HEK293T (cell line): ENCODE results near the gene AMPD3.

Source experiments
- CTCF ChIA-PET: fragments of 350-600 bp; formaldehyde crosslinking; extraction: SDS; loops from one replicate; lab custom pipeline; 2021; ENCODE audit warnings: antibody characterized with exemption, inconsistent platforms; lab: Yijun Ruan, JAX
- POLR2A ChIA-PET: fragments of 350-600 bp; formaldehyde crosslinking; extraction: SDS; loops from one replicate; lab custom pipeline; 2020; ENCODE audit warnings: antibody characterized with exemption, inconsistent platforms; lab: Yijun Ruan, JAX
- DNase-seq: peaks from one replicate; pipeline ENCODE4 v3.0.0; 2012; ENCODE audit warnings: mixed read lengths; ENCODE audit errors: extremely low spot score
- ARNT ChIP-seq: fragments of 450-650 bp; IDR thresholded peaks from 2 replicates; pipeline ENCODE4 v1.6.1; 2017; ENCODE audit warnings: mild to moderate bottlenecking
- BHLHE40 ChIP-seq: fragments of 450-650 bp; IDR thresholded peaks from 2 replicates; pipeline ENCODE4 v1.6.1; 2016; ENCODE audit warnings: mild to moderate bottlenecking, moderate library complexity, borderline replicate concordance
- CTBP1 ChIP-seq: fragments of 450-650 bp; IDR thresholded peaks from 2 replicates; pipeline ENCODE4 v1.6.1; 2016; ENCODE audit warnings: borderline replicate concordance
- ELF4 ChIP-seq: fragments of 450-650 bp; IDR thresholded peaks from 2 replicates; pipeline ENCODE4 v1.6.1; 2017; ENCODE audit warnings: antibody characterized with exemption
- FOXA1 ChIP-seq: fragments of 450-650 bp; IDR thresholded peaks from 2 replicates; pipeline ENCODE4 v1.6.1; 2016; ENCODE audit warnings: mild to moderate bottlenecking
- FOXK2 ChIP-seq: fragments of 450-650 bp; IDR thresholded peaks from 2 replicates; pipeline ENCODE4 v1.6.1; 2016; ENCODE audit warnings: mild to moderate bottlenecking
- FOXM1 ChIP-seq: fragments of 450-650 bp; IDR thresholded peaks from 2 replicates; pipeline ENCODE4 v1.6.1; 2017; ENCODE audit warnings: mild to moderate bottlenecking, borderline replicate concordance
- HDGF ChIP-seq: fragments of 450-650 bp; IDR thresholded peaks from 2 replicates; pipeline ENCODE4 v1.6.1; 2017; ENCODE audit warnings: antibody characterized with exemption, borderline replicate concordance
- L3MBTL2 ChIP-seq: fragments of 450-650 bp; conservative IDR thresholded peaks from 2 replicates; pipeline ENCODE4 v1.6.1; 2016; ENCODE audit warnings: mild to moderate bottlenecking
- LEF1 ChIP-seq: fragments of 450-650 bp; IDR thresholded peaks from 2 replicates; pipeline ENCODE4 v1.6.1; 2017; ENCODE audit warnings: mild to moderate bottlenecking, borderline replicate concordance
- NFRKB ChIP-seq: fragments of 450-650 bp; IDR thresholded peaks from 2 replicates; pipeline ENCODE4 v1.6.1; 2016; ENCODE audit warnings: mild to moderate bottlenecking, moderate library complexity
- PKNOX1 ChIP-seq: fragments of 450-650 bp; IDR thresholded peaks from 2 replicates; pipeline ENCODE4 v1.6.1; 2016
- SP1 ChIP-seq: fragments of 450-650 bp; IDR thresholded peaks from 2 replicates; pipeline ENCODE4 v1.6.1; 2017
- SUZ12 ChIP-seq: fragments of 450-650 bp; IDR thresholded peaks from 2 replicates; pipeline ENCODE4 v1.6.1; 2016; ENCODE audit warnings: mild to moderate bottlenecking
- TARDBP ChIP-seq: fragments of 450-650 bp; IDR thresholded peaks from 2 replicates; pipeline ENCODE4 v1.6.1; 2016
- ZNF384 ChIP-seq: fragments of 450-650 bp; IDR thresholded peaks from 2 replicates; pipeline ENCODE4 v1.6.1; 2016

Gene AMPD3

GRCh38 chr11:10410844-10411200 lies 44.2 kb upstream of the AMPD3 start:
- no peak for DNase-seq
- CTCF ChIA-PET: no interaction called here
- TF ChIP-seq FOXA1 (no peak), FOXM1 (no peak), HDGF (no peak), NFRKB (no peak), ELF4 (no peak), PKNOX1 (no peak), LEF1 (no peak), FOXK2 (no peak), ARNT (no peak), L3MBTL2 (no peak)
- POLR2A ChIA-PET: interaction anchor here (0.6 kb wide), 1 partner anchor 8 kb away, joined by 3 read pairs; no protein-coding TSS in a partner anchor

DNA sequence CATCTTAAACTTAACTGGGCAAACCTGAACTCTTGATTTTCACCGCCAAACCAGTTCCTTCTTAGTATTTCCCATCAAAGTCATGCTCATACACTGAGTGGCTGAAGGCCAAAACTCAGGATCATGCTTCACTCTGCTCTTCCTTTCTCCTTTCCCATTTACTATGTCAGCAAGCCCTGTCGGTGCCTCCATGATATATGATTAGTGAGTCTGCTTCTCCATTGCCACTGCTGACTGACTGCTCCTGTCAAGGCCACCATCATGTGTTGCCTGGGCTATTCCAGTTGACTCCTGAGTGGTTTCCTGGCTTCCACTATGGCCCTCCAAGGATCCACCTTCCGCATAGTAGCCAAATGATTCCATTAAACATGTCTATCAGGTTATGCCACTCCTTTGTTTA lies 42.8 kb upstream of the AMPD3 start:
- no peak for TF ChIP-seq HDGF
- no peak for TF ChIP-seq FOXA1
- no peak for TF ChIP-seq LEF1
- no peak for TF ChIP-seq SUZ12
- no peak for TF ChIP-seq FOXM1
- TF ChIP-seq ARNT: no peak
- TF ChIP-seq CTBP1: no peak
- TF ChIP-seq L3MBTL2: no peak
- TF ChIP-seq ZNF384: no peak
- TF ChIP-seq TARDBP: no peak
- ChIA-PET CTCF (no interaction called here), POLR2A (no interaction called here)
- no peak for DNase-seq

- no peak for TF ChIP-seq NFRKB
- ChIA-PET CTCF (interaction anchor here (0.7 to 0.8 kb wide), 2 partner anchors 127 to 309 kb away, joined by 3 read pairs; partner anchors contain the start of gene RNF141), POLR2A (interaction anchor here (1.4 kb wide), 1 partner anchor 128 kb away, joined by 4 read pairs; the partner anchor contains the start of gene RNF141)
- no peak for DNase-seq
These were observed 41.8 kb upstream of the AMPD3 start for GRCh38 chr11:10413268-10413667.

DNA sequence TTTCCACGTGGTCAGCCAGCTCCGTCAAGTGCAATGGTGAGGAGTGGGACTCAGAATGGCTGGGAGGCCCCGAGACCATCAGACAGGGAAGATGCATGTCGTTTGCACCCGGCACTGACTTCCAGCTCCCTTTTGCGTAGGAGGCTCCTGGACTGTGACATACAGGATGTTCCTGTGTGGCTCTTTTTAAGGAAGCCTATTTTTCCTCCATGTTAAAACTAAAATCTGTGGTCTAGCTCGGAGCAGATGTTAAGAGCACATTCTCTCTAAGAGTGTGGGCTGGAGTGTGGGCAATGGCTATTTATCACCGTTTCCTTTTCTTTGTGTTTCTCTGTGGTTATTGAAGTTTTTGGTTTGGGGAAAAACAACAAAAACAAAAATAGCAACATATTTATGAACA lies 40.9 kb upstream of the AMPD3 start:
- ChIA-PET POLR2A (interaction anchor here (1.4 kb wide), 1 partner anchor 127 kb away, joined by 4 read pairs; the partner anchor contains the start of gene RNF141), CTCF (interaction anchor here (0.8 kb wide), 1 partner anchor 127 kb away, joined by 3 read pairs; the partner anchor contains the start of gene RNF141)
- no peak for DNase-seq
- TF ChIP-seq SP1: no peak
- TF ChIP-seq PKNOX1: no peak
- no peak for TF ChIP-seq FOXK2
- no peak for TF ChIP-seq BHLHE40
- TF ChIP-seq LEF1: no peak
- no peak for TF ChIP-seq SUZ12
- no peak for TF ChIP-seq NFRKB
- no peak for TF ChIP-seq ELF4
- no peak for TF ChIP-seq TARDBP
- TF ChIP-seq L3MBTL2: no peak
- TF ChIP-seq FOXA1: no peak
- TF ChIP-seq FOXM1: no peak
- no peak for TF ChIP-seq HDGF
- TF ChIP-seq ARNT: no peak
- no peak for TF ChIP-seq CTBP1
- no peak for TF ChIP-seq ZNF384

DNA sequence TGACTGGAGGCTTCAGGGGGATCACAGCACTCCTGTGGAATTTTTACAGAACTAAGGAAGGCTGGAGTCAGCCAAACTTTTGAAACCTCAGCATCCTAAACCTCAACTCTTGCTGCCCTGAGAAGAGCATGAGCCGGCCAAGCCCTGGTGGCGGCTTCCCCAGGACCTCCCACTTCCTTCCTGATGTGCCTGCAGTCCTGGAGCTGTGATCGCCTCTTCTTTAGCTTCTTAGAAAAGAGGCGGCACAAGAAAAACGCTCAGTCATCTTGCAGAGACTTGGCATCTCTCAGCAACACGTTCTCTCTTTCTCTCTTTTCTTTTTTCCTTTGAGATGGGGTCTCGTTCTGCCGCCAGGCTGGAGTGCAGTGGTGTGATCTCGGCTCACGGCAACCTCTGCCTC lies 40.4 kb upstream of the AMPD3 start:
- ChIA-PET POLR2A (interaction anchor here (1.4 kb wide), 1 partner anchor 126 kb away, joined by 4 read pairs; the partner anchor contains the start of gene RNF141), CTCF (no interaction called here)
- TF ChIP-seq L3MBTL2: no peak
- no peak for TF ChIP-seq ELF4
- no peak for TF ChIP-seq NFRKB
- TF ChIP-seq PKNOX1: no peak
- TF ChIP-seq CTBP1: no peak
- TF ChIP-seq FOXK2: no peak
- DNase-seq: no peak

DNA sequence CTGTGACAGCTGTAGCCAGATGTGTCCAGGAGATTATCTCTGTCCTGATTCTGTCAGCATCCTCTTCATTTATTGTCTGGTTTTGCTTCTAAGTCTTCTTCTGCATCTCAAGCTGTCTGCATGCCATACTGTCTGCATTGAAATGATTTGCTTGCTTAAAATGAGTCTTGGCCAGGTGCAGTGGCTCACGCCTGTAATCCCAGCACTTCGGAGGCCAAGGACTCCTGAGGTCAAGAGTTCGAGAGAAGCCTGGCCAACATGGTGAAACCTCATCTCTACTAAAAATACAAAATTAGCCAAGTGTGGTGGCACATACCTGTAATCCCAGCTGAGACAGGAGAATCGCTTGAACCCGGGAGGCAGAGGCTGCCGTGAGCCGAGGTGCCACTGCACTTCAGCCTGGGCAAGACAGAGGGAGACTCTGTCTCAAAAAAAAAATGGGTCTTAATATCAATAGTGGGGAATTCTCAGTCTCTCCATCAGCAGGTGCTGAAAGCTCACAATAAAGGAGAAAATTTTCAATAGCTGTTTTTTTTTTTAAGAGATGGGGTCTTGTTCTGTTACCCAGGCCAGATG lies 39.2 kb upstream of the AMPD3 start:
- no peak for TF ChIP-seq FOXM1
- TF ChIP-seq ELF4: no peak
- no peak for TF ChIP-seq BHLHE40
- TF ChIP-seq NFRKB: no peak
- TF ChIP-seq FOXA1: no peak
- TF ChIP-seq LEF1: no peak
- no peak for TF ChIP-seq PKNOX1
- no peak for TF ChIP-seq FOXK2
- no peak for TF ChIP-seq SUZ12
- POLR2A ChIA-PET: no interaction called here
- DNase-seq: no peak
- CTCF ChIA-PET: interaction anchor here (0.6 kb wide), 1 partner anchor 10 kb away, joined by 3 read pairs; no protein-coding TSS in a partner anchor
